ENCODE results near the gene CLCN6.
A peak's percentile ranks its signal among the peaks of the same experiment; 100 is the strongest.

The CLCN6 gene

DNA sequence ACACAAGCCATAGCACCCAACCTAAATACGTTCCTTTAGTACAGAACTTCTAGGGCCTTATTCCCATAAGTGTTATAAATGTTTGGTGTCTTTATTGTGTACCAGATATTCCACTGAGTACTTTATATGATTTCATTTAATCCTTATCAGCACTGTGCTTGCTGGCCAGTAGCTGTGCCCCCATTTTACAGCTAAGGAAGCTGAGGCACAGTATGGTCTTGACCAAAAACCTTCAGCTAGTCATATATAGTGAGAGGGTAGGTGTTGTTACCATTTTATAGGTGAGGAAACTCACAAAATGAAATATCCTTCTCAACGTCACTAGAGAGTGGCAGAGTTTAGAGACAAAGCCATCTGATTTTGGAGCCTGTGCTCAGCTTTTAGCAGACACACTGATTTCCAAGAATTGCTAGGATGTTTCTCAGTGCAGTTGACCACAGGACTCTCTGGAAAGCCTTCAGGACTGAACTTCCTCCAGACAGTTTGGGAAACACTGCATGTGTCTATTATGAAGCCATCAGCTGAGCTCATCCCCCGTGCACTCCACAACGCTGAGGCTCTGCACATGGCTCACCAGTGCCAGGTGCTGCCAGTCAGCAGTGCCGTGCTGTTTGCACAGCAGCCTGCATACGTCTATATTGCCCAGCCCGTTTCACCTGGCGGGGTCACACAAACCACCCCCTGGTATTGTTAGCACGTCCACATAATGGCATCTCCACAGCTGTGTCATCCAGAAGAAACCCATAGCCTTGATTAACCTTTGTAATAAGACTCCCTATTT lies 26.1 kb downstream of the CLCN6 start:
- no peak for DNase-seq (ENCODE audit: low spot score)

DNA sequence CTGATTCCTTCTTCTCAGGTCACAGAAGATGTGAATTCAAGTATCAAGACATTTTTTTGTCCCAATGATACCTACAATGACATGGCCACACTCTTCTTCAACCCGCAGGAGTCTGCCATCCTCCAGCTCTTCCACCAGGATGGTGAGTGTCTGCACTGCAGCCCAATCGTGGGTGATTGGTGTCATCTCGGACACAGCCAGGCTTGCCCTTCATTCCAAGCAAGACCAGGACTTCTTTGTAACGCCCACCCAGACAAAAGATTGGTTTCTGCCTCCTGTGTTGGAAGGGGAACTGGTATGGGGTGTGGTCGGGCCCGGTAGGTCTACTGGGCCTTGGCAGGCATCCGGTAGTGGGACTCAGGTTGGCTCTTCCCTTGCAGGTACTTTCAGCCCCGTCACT lies 27.5 kb downstream of the CLCN6 start:
- no peak for DNase-seq (ENCODE audit: low spot score)

DNA sequence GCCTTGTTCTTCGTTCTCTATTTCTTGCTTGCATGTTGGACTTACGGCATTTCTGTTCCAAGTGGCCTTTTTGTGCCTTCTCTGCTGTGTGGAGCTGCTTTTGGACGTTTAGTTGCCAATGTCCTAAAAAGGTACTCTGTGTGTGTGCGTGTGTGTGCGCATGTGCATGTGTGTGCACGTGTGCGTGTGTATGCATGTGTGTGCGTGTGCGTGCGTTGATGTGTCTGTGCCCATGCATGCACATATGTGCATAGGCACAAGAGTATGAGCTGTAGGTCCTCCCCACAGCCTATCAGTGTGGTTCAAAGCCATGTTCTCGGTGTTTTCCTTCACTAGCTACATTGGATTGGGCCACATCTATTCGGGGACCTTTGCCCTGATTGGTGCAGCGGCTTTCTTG lies 27.9 kb downstream of the CLCN6 start:
- no peak for DNase-seq (ENCODE audit: low spot score)

DNA sequence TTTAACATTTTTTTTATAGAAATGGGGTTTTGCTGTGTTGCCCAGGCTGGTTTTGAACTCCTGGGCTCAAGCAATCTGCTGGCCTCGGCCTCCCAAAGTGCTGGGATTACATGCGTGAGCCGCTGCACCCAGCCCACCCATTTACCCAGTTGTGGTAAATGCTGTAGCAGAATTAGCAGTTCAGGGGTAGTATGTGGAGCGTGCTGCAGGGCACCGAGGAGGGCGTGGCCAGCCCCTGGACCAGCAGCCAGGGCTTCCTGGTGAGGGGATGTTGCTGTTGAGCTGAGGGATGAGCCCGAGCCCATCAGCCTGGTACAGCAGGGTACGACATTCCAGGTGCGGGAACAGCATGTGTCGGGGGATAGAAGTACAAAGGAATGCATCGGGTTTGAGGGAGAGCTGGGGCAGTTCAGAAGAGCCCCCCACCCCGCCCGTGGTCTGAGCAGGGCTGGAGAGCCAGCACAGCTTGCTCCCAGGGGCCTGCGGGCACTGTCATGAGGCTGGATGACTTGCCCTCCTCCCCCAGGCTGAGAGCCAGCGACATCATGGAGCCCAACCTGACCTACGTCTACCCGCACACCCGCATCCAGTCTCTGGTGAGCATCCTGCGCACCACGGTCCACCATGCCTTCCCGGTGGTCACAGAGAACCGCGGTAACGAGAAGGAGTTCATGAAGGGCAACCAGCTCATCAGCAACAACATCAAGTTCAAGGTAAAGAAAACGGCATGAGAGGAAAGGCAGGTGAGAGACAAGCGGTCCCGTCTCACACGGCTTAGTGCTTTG lies 29.6 kb downstream of the CLCN6 start:
- no peak for DNase-seq (ENCODE audit: low spot score)

DNA sequence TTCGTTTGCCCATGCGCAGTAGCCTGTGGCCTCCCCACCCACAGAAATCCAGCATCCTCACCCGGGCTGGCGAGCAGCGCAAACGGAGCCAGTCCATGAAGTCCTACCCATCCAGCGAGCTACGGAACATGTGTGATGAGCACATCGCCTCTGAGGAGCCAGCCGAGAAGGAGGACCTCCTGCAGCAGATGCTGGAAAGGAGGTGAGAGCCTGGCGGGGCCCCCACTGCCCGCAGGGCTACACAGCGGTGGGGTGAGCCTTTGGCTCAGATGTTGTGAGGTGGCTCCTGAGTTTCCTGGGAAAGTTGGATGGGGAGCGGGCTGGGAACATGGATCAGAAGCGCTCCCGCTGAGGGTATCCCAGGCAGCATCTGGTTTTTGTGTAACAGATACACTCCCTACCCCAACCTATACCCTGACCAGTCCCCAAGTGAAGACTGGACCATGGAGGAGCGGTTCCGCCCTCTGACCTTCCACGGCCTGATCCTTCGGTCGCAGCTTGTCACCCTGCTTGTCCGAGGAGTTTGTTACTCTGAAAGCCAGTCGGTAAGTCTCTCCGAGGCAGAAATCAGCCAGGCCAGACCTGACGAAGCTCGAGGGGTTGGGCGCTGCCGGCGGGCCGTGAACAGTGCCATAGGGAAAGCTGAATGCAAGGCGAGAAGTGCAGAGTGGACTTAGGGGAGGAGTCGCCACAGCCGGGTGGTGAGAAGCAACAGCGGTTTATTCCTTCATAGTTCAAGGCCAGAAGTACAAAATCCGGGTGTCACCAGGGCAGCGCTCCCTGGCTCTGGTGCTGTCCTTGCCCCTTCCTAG lies 31.2 kb downstream of the CLCN6 start:
- DNase-seq (ENCODE audit: low spot score): no peak

DNA sequence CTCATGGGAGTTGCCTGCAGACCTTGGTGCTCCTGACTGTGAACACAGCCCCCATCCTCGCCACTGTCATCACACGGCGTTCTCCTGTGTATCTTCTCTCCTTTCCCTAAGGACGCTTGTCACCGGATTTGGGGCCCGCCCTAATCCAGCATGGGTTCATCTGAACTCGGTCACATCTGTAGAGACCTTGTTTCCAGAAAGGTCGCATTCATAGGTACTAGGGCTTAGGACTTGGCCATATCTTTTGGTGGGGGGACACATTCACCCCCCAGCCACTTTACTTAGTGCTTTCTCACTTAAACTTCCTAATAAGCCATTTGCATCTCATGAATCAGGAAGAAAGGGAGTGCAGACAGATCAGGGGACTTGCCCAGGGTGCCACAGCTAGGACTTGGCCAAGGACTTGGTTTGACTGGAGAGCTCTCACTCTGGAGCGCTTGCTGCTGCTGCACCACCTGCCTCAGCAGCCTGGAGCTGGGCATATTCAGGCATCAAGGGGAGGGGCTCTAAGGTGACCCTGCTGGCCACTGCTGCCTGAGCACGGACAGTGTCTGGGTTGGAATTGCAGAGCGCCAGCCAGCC lies 31.9 kb downstream of the CLCN6 start:
- no peak for DNase-seq (ENCODE audit: low spot score)

DNA sequence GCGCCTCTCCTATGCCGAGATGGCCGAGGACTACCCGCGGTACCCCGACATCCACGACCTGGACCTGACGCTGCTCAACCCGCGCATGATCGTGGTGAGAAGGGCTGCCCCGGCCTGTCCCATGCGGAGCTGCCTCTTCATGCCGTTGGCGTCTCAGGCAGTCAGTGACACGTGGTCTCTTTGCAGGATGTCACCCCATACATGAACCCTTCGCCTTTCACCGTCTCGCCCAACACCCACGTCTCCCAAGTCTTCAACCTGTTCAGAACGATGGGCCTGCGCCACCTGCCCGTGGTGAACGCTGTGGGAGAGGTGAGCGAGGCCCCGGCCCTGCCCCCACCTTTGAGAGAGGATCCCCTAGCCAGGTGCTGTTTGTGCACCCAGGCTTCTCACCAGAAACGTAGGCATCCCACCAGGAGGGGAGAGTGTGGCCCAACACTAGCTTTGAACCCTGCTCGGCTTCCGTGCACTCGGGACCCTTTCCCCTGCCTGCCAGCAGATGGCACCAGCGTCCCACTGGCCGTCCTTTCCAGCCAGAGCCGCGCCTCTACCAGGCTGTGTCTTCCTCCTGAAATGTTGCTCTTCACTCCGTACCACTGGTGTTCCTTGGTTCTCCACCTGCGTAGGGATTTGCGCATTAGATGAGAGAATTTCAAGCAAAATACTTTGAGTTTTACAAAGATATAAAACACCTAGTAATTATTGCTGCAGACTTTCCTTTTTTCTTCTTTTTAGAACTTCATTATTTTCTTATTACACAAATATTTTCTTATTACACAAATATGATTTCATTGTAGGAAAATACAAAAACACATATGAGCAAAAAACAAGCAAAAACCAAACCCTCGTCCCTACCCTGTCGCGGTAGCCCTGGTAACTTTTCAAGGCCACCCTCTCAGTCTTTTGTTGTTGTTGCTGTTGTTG lies 32.6 kb downstream of the CLCN6 start:
- DNase-seq (ENCODE audit: low spot score): peak; percentile 54

DNA sequence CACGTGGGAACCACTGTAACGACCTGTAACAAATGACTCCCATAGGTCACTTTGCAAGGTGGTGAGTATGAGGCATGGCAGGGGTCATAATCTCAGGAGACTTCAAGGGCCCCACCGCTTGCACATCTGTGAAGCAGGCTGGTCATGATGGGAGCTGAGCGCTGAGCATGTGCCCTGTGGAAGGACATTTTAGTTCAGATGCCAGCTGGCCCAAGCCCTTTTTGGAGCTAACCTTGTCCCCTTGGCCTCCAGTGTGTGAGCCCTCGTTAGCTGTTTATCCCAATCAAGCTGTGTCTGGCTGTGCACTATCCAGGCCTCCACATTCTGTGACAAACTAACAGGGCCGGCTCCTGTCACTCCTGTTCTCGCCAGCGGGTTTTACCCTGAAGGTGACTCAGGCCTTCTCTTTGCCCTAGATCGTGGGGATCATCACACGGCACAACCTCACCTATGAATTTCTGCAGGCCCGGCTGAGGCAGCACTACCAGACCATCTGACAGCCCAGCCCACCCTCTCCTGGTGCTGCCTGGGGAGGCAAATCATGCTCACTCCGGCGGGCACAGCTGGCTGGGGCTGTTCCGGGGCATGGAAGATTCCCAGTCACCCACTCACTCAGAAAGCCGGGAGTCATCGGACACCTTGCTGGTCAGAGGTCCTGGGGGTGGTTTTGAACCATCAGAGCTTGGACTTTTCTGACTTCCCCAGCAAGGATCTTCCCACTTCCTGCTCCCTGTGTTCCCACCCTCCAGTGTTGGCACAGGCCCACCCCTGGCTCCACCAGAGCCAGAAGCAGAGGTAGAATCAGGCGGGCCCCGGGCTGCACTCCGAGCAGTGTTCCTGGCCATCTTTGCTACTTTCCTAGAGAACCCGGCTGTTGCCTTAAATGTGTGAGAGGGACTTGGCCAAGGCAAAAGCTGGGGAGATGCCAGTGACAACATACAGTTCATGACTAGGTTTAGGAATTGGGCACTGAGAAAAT lies 34.0 kb downstream of the CLCN6 start:
- DNase-seq (ENCODE audit: low spot score): no peak

DNA sequence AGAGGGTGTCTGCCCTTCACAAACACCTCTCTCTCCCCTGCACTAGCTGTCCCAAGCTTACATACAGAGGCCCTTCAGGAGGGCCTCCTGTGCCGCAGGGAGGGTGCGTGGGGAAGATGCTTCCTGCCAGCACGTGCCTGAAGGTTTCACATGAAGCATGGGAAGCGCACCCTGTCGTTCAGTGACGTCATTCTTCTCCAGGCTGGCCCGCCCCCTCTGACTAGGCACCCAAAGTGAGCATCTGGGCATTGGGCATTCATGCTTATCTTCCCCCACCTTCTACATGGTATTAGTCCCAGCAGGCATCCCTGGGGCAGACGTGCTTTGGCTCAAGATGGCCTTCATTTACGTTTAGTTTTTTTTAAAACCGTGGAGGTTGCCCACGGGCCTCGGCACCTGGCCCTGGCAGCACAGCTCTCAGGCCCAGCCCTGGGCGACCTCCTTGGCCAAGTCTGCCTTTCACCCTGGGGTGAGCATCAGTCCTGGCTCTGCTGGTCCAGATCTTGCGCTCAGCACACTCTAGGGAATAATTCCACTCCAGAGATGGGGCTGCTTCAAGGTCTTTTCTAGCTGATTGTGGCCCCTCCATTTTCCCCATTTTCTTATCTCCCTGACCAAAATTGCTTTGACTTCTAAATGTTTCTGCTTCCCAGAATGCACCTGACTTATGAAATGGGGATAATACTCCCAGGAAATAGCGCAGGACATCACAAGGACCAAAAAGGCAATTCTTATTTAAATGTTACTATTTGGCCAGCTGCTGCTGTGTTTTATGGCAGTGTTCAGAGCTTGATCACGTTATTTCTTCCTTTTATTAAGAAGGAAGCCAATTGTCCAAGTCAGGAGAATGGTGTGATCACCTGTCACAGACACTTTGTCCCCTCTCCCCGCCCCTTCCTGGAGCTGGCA lies 35.5 kb downstream of the CLCN6 start:
- no peak for DNase-seq (ENCODE audit: low spot score)

DNA sequence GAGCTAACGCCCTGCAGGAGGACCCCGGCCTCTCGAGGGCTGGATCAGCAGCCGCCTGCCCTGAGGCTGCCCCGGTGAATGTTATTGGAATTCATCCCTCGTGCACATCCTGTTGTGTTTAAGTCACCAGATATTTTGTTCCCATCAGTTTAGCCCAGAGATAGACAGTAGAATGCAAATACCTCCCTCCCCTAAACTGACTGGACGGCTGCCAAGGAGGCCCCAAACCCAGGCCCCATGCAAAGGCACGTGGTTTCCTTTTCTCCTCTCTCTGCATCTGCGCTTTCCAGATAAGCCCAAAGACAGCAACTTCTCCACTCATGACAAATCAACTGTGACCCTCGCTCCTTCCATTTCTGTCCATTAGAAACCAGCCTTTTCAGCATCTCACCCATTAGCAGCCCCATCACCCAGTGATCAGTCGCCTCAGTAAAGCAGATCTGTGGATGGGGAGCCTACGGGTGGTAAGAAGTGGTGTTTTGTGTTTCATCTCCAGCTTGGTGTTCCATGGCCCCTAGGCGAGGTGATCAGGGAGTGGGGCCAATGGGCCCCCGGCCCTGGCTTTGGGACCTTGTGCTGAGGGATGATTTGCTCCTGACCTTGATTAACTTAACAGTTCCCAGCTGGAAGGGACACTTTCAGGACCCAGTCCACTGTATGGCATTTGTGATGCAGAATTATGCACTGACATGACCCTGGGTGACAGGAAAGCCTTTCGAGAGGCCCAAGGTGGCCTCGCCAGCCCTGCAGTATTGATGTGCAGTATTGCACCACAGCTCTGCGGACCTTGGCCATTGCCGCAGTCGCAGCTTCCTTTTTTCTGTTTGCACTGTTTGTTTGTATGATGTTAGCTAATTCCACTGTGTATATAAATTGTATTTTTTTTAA lies 36.4 kb downstream of the CLCN6 start:
- DNase-seq (ENCODE audit: low spot score): peak; percentile 29

DNA sequence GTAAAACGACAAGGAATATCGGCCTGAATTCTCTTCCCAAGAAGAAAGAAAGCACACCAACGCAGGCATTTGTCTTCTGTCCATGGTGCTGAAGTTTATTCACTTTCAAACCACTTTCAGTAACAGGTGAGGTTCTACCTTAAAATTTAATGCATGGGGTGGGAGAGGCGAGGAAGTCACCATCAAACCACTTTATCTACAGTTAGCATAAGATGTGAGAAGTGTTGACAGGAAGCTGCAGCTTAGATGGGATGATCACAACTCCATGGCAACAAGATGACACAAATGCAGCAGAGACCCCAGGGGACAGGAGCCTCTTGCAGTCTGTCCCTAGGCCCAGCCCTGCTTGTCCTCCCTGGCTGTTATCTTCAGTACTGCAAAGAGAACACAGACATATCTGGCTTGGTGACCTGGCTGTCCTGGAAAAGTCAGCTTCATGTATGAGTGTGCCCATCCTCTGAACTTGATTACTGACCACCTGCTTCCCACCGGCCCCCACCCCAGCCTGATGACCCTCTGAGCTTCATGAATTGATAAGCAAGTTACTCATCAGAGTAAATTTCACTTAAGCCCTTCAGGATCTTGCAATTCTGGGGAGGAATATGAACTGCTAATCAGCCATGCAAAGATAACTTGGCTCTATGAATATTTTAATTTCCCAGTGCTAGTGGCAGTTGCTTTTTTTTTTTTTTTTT lies 39.8 kb downstream of the CLCN6 start:
- no peak for DNase-seq (ENCODE audit: low spot score)

DNA sequence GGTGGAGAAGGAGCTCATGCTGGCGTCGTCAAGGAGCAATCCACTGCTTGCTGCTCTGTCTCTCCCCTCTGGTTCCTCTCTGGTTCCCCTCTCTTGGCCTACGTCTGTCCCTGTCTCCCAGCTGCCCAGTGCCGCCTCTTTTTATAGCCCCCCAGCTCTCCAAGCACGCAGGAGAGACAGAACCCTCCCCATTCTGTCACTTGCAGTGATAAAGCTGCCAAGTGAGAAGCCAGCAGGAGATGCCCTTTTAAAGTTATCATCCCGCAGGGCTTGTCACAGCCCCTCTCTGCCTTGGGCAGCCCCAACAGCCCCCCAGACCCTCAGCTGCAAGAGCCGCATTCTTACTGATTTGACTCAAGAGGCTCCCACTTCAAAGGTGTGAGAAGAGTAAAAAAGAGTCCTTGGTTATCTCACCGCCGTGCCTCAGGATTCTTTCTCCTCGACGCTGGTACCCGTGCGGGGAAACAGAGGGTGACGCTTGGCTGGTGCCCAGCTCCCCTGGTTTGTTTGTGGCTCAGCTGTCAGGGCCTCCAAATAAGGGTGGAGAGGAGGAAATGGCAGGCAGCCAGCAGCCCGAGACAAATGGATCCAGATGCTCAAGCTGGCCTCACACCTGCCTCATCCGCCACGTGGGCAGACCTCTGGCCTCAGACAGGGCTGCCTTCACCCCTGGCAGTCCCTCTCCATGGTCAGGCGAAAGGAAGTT lies 41.8 kb downstream of the CLCN6 start, which contains the start of gene NPPA:
Gene NPPA, minus strand, starts transcription at position 117 of the 706 bp plus-strand sequence. Its CDS starts 99 bp downstream, at position 18.
- no peak for DNase-seq (ENCODE audit: low spot score)

DNA sequence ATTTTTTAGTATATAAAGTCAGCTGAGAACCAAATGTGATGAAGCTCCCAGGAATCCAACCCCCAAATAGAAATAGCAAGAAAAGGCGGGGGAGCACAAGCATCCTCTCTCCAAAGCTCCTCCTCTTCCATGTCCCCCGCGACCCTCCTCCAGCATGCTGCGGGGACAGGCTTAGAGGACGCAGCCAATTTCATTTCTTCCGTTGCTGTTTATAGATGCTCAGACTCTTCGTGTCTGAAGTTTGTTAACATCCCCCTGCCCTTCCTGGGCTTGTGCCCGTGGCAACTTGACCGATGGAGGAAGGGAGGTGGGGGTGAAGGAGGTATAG lies 42.3 kb downstream of the CLCN6 start:
- DNase-seq (ENCODE audit: low spot score): no peak

DNA sequence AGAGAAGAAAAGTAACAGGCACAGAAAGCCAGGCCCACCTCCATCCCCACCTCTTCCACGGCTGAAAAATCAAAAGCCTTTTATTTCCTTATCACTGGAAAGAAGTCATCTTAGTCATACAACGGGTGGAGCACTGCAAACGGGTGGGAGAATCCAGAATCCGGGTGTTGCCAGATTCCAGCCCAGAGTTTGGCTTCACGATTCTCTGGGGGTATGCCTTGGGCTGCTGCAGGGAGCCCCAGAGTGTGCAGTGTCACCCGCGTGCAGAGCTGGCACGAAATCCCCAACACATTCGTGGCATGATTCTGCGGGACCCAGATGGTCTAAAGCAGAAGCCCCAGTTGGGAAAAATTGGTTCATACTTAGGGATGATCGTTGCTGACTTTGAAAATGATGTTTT lies 44.2 kb downstream of the CLCN6 start:
- no peak for DNase-seq (ENCODE audit: low spot score)

DNA sequence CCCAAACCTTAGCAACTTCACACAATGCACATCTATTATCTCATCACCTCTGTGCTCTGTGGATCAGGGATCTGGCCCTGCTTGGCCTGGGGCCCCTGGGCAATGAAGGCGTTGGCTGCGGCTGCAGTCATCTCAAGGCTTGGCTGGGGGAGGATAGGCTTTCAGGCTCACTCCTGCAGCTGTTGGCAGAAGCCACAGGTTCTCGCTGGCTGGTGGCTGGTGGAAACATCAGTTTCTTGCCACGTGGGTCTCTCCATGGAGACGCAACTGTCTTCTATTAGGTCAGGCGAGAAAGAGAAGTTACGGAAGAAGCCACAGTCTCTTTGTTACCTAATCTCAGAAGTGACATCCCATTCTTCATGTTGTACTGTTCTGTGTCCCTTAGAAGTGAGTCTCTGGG lies 45.2 kb downstream of the CLCN6 start:
- no peak for DNase-seq (ENCODE audit: low spot score)

DNA sequence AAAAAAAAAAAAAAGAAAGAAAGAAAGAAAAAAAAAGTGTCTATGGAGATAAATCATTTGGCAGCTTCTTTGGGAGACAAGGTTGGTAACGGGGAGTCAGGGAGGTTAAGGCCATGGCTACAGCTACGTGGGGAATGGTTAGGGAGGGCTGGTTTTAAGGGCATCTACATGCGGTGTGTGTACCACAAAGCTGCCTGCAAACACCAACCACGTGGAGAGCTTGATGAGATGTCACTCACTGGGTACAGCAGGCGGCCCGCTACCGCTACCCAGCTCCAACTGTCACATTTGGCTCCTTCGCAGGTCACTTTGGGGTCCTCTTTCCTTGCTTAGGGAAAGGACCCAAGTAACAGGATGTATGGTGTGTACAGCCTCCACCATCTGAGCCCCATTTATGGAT lies 48.5 kb downstream of the CLCN6 start:
- DNase-seq (ENCODE audit: low spot score): no peak

DNA sequence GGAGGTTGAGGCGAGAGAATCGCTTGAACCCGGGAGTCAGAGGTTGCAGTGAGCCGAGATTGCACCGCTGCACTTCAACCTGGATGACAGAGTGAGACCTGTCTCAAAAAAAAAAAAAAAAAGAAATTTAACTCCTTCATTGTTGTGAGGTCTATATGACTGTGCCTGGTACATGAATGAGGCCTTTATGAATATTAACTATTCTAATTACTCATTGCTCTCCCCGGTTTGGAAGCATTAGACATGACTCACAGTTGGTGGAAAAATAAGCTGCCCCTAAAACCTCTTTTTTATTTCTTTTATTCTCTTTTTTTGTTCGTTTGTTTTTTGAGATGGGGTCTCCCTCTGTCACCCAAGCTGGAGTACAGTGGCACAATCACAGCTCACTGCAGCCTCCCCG lies 49.4 kb downstream of the CLCN6 start:
- DNase-seq (ENCODE audit: low spot score): no peak
